ENCODE results near the gene RAB33B.

GRCh38 chr4:139481465-139481864, 27.5 kb downstream of the RAB33B start:
- TF ChIP-seq CTCF (conservative IDR thresholded peaks at IDR 0.05; ENCODE audit: low read length) (no peak), EZH2phosphoT487 (IDR thresholded peaks at IDR 0.05; ENCODE audit: borderline replicate concordance) (no peak)

All from Loucy (cell line).